SJCRH30 (cell line): ENCODE results near the gene ACP1. TPM values are rescaled to one million over a fixed set of nuclear protein-coding genes. Genes with fewer than 3 reads are reported as not detected.

Source experiments
- DNase-seq, 2 experiments: peaks; one replicate each; pipeline ENCODE4 v3.0.0-alpha.2; 2015 to 2020
- H3K27ac ChIP-seq: fragments of 250-450 bp; sonication (Bioruptor Pico); 2 replicates; pipeline ENCODE4 v1.5.1; 2020; ENCODE audit warnings: mild to moderate bottlenecking, moderate library complexity
- H3K27me3 ChIP-seq: fragments of 250-450 bp; sonication (Bioruptor Pico); 2 replicates; pipeline ENCODE4 v1.5.1; 2020; ENCODE audit warnings: mild to moderate bottlenecking, moderate library complexity
- H3K36me3 ChIP-seq: fragments of 250-450 bp; sonication (Bioruptor Pico); 2 replicates; pipeline ENCODE4 v1.5.1; 2020; ENCODE audit warnings: mild to moderate bottlenecking, moderate library complexity
- H3K4me1 ChIP-seq: fragments of 250-450 bp; sonication (Bioruptor Pico); 2 replicates; pipeline ENCODE4 v1.5.1; 2020; ENCODE audit warnings: mild to moderate bottlenecking, moderate library complexity
- H3K4me3 ChIP-seq: fragments of 250-450 bp; sonication (Bioruptor Pico); 2 replicates; pipeline ENCODE4 v1.5.1; 2020; ENCODE audit warnings: mild to moderate bottlenecking, moderate library complexity
- H3K9me3 ChIP-seq: fragments of 250-450 bp; sonication (Bioruptor Pico); replicated peaks from 2 replicates; pipeline ENCODE4 v1.5.1; 2020; ENCODE audit warnings: mild to moderate bottlenecking, moderate library complexity
- total RNA-seq: library from RNA; depleted of rRNA; stranded (reverse); fragments of >200 nt; shearing (Covaris generic); gene quantifications from 2 replicates; pipeline ENCODE4 v1.2.3, GENCODE V29; 2014; rRNA removed

Gene ACP1
- total RNA-seq, 1 experiment from 2014 or later = 244 TPM

DNA sequence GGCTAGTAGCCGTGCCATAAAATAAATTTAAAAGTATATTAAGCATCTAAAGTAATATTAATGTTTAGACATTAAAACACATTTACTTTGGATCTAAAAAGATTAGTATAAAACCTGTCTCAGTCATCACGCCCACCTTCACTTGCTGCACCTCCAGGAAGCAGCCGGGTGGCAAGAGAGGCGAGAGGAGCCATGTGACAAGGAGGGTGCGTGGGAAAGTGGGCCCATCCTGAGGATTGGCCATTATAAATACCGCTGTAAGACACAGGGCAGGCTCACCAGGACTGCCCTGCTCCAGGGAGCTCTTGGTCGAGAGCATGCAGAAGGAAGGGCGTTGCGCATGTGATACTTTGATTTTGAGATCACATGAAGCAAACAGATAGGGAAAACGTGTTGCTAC, 57.6 kb downstream of the ACP1 start:
- Histone ChIP-seq H3K36me3 (no peaks in the 10 kb centered on the region), H3K4me1 (peaks cover 10% of the 10 kb centered on the region), H3K4me3 (no peak overlapping the region), H3K27ac (no peak overlapping the region), H3K27me3 (no peaks in the 10 kb centered on the region), H3K9me3 (no peaks in the 10 kb centered on the region; the same call in 1 of the 2 replicates)
- DNase-seq = no peak

DNA sequence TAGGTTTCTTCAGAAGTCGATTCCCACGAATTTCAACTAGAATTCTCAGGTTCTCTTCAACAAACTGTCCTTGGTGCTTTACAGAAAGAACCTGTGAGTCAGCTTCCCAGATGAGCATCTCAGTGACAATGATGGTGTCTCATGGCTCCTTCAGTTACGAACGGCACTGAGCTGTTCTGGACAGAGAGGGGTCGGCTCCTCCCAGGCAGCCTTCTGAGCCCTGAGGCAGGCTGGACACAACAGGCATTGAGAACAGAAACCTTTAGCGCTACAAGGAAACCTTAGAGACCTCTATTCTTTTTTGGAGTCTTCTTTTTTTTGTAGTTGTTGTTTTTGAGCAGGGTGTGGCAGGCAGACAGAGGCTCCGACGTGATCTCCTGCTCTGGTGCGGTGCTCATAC, 58.3 kb downstream of the ACP1 start:
- peaks cover 3% of the 10 kb centered on the region for H3K4me1 ChIP-seq
- no peak for DNase-seq
- H3K27ac ChIP-seq = no peak overlapping the region
- H3K36me3 ChIP-seq = no peaks in the 10 kb centered on the region
- no peaks in the 10 kb centered on the region for H3K27me3 ChIP-seq
- no peak overlapping the region for H3K4me3 ChIP-seq
- H3K9me3 ChIP-seq = no peaks in the 10 kb centered on the region; the same call in 1 of the 2 replicates

Other genes starting within 250 kb of the ACP1 start
- not detected in 2 replicates for gene FAM110C, start 218.4 kb upstream of the ACP1 start, total RNA-seq
- gene SH3YL1, start 915 bp upstream of the ACP1 start, total RNA-seq = 16.2 and 21.7 TPM in 2 replicates
- gene ALKAL2, start 23.1 kb downstream of the ACP1 start, total RNA-seq = 0.43 and 0.65 TPM in 2 replicates